Omental fat pad (tissue), 4 donors: ENCODE measurements around the gene ZRANB3. TPM values are rescaled to one million over a fixed set of nuclear protein-coding genes. Genes with fewer than 3 reads are reported as not detected.

Experiments used
- ATAC-seq: fragments of 150-250 bp; one replicate; pipeline ENCODE4 v1.9.1; 2016; ENCODE audit warnings: mild to moderate bottlenecking, moderate library complexity; ENCODE audit not compliant: low FRiP score
- DNase-seq: peaks from one replicate; pipeline ENCODE4 v3.0.0-alpha.2; 2019; ENCODE audit warnings: low spot score
- CTCF ChIP-seq, 3 donors: fragments of 450-650 bp; IDR thresholded peaks; one replicate each; pipeline ENCODE4 v1.5.1; 2016 to 2017; ENCODE audit warnings: antibody characterized with exemption in 3 of 3, mild to moderate bottlenecking in 3 of 3, moderate library complexity in 2 of 3
- total RNA-seq, 4 donors: library from RNA; depleted of rRNA; stranded (reverse); fragments of >200 nt; gene quantifications; one replicate each; pipeline ENCODE4 v1.1.0, GENCODE V29; 2016

ZRANB3 gene
- 1 to 10 TPM; 3.3 to 4.0 (median 3.9) TPM for total RNA-seq

GRCh38 chr2:135530313-135531230, at the start of gene ZRANB3:
Gene ZRANB3 (minus strand): TSS chr2:135531218.
- ATAC-seq (peak; percentile 92), DNase-seq (peak; percentile 78)
- no peak for TF ChIP-seq CTCF (IDR thresholded peaks at IDR 0.05)

- DNase-seq, result no peak
- TF ChIP-seq CTCF (IDR thresholded peaks at IDR 0.05), result no peak
- no peak for ATAC-seq
Observed at GRCh38 chr2:135573620-135574019, 42.6 kb upstream of the ZRANB3 start.

- DNase-seq (no peak), ATAC-seq (no peak)
- TF ChIP-seq CTCF (IDR thresholded peaks at IDR 0.05), result no peak
Observed at GRCh38 chr2:135570884-135571283, 39.9 kb upstream of the ZRANB3 start.

GRCh38 chr2:135563793-135564192, 32.8 kb upstream of the ZRANB3 start:
- no peak for DNase-seq
- TF ChIP-seq CTCF (IDR thresholded peaks at IDR 0.05), result no peak
- no peak for ATAC-seq

GRCh38 chr2:135561925-135562324, 30.9 kb upstream of the ZRANB3 start:
- no peak for TF ChIP-seq CTCF (IDR thresholded peaks at IDR 0.05)
- no peak for DNase-seq
- ATAC-seq, result no peak

GRCh38 chr2:135557530-135557929, 26.5 kb upstream of the ZRANB3 start:
- no peak for DNase-seq
- no peak for ATAC-seq

More at GRCh38 chr2:135557530-135557929, 26.5 kb upstream of the ZRANB3 start:
- TF ChIP-seq CTCF (IDR thresholded peaks at IDR 0.05), result no peak
